BJ (cell line): ENCODE measurements around the gene GPX4. TPM values are rescaled to one million over a fixed set of nuclear protein-coding genes. Genes with fewer than 3 reads are reported as not detected.

Experiments used
- CTCF ChIA-PET: fragments of 350-600 bp; formaldehyde crosslinking; extraction: SDS; loops from one replicate; lab custom pipeline; 2021; ENCODE audit warnings: antibody characterized with exemption, inconsistent platforms; lab: Yijun Ruan, JAX
- POLR2A ChIA-PET: fragments of 300-600 bp; sonication (Branson Sonifier 250); formaldehyde crosslinking; extraction: SDS; loops from one replicate; lab custom pipeline; 2021; ENCODE audit warnings: antibody characterized with exemption; lab: Charles Lee
- DNase-seq: peaks from one replicate; pipeline ENCODE4 v3.0.0-alpha.2; 2011; ENCODE audit warnings: low read depth
- H3K27me3 ChIP-seq: 2 replicates; pipeline ENCODE4 v1.6.0; 2011; ENCODE audit warnings: low read length; ENCODE audit not compliant: control insufficient read depth, insufficient read depth
- H3K36me3 ChIP-seq: 2 replicates; pipeline ENCODE4 v1.5.1; 2011; ENCODE audit warnings: low read length; ENCODE audit not compliant: control insufficient read depth, insufficient read depth
- H3K4me3 ChIP-seq: 2 replicates; pipeline ENCODE4 v1.5.1; 2011; ENCODE audit warnings: low read depth, mild to moderate bottlenecking, control low read depth, low read length
- polyA plus RNA-seq: library from polyadenylated mRNA; depleted of rRNA; stranded (reverse); fragments of >200 nt; gene quantifications from 2 replicates; pipeline ENCODE4 v1.2.3, GENCODE V29; 2011; rRNA removed
- TF ChIP-seq, protein P1 (sequence below): IDR thresholded peaks from 2 replicates; pipeline ENCODE4 v1.5.1; 2011; ENCODE audit warnings: low read depth, mild to moderate bottlenecking, control low read depth, inconsistent platforms, low read length, moderate library complexity; ENCODE audit not compliant: insufficient read depth

The GPX4 gene
- polyA plus RNA-seq, 1 experiment, result 626 TPM

- ChIA-PET CTCF (interaction anchor here (0.7 to 1.3 kb wide), 4 partner anchors 22 to 42 kb away, joined by 3 to 7 read pairs (median 4); no protein-coding TSS in a partner anchor), POLR2A (interaction anchor here (1.1 kb wide), 1 partner anchor 16 kb away, joined by 3 read pairs; no protein-coding TSS in a partner anchor)
- no peak for DNase-seq
- peaks cover 17% of the 10 kb centered on the region for H3K36me3 ChIP-seq
- H3K27me3 ChIP-seq, result no peaks in the 10 kb centered on the region
- no peak overlapping the region for H3K4me3 ChIP-seq
- TF ChIP-seq, protein P1, sequence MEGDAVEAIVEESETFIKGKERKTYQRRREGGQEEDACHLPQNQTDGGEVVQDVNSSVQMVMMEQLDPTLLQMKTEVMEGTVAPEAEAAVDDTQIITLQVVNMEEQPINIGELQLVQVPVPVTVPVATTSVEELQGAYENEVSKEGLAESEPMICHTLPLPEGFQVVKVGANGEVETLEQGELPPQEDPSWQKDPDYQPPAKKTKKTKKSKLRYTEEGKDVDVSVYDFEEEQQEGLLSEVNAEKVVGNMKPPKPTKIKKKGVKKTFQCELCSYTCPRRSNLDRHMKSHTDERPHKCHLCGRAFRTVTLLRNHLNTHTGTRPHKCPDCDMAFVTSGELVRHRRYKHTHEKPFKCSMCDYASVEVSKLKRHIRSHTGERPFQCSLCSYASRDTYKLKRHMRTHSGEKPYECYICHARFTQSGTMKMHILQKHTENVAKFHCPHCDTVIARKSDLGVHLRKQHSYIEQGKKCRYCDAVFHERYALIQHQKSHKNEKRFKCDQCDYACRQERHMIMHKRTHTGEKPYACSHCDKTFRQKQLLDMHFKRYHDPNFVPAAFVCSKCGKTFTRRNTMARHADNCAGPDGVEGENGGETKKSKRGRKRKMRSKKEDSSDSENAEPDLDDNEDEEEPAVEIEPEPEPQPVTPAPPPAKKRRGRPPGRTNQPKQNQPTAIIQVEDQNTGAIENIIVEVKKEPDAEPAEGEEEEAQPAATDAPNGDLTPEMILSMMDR, result no peak
These were observed 51.8 kb downstream of the GPX4 start for GRCh38 chr19:1155352-1156304.

Other genes with a start within 250 kb of the GPX4 start
- 0.70 and 0.77 TPM in 2 replicates for gene CFD, start 244.3 kb upstream of the GPX4 start, polyA plus RNA-seq
- 21.5 and 39.8 TPM in 2 replicates for gene MED16, start 210.8 kb upstream of the GPX4 start, polyA plus RNA-seq
- not detected in 2 replicates for gene RNU6-9, start 210.5 kb upstream of the GPX4 start, polyA plus RNA-seq
- gene R3HDM4, start 190.8 kb upstream of the GPX4 start, polyA plus RNA-seq, result 35.3 and 46.6 TPM in 2 replicates
- gene KISS1R, start 186.7 kb upstream of the GPX4 start, polyA plus RNA-seq, result not detected in 2 replicates
- gene ARID3A, start 178.0 kb upstream of the GPX4 start, polyA plus RNA-seq, result 10.7 and 17.4 TPM in 2 replicates
- gene WDR18, start 119.6 kb upstream of the GPX4 start, polyA plus RNA-seq, result 28.1 and 44.3 TPM in 2 replicates
- 0.28 and 0.32 TPM in 2 replicates for gene GRIN3B, start 103.6 kb upstream of the GPX4 start, polyA plus RNA-seq
- gene TMEM259, start 82.9 kb upstream of the GPX4 start, polyA plus RNA-seq, result 69.2 and 111 TPM in 2 replicates
- gene RNU6-2, start 82.5 kb upstream of the GPX4 start, polyA plus RNA-seq, result not detected in 2 replicates
- 315 and 529 TPM in 2 replicates for gene CNN2, start 77.4 kb upstream of the GPX4 start, polyA plus RNA-seq
- gene ABCA7, start 63.9 kb upstream of the GPX4 start, polyA plus RNA-seq, result 1.3 and 1.9 TPM in 2 replicates
- gene ARHGAP45, start 36.8 kb upstream of the GPX4 start, polyA plus RNA-seq, result 0.13 and 0.28 TPM in 2 replicates
- 174 and 292 TPM in 2 replicates for gene POLR2E, start 8.6 kb upstream of the GPX4 start, polyA plus RNA-seq
- gene SBNO2, start 70.3 kb downstream of the GPX4 start, polyA plus RNA-seq, result 15.5 and 26.1 TPM in 2 replicates
- 26.3 and 33.6 TPM in 2 replicates for gene STK11, start 101.8 kb downstream of the GPX4 start, polyA plus RNA-seq
- gene CBARP, start 134.0 kb downstream of the GPX4 start, polyA plus RNA-seq, result 0.97 and 1.6 TPM in 2 replicates
- gene ATP5F1D, start 137.8 kb downstream of the GPX4 start, polyA plus RNA-seq, result 57.9 and 65.1 TPM in 2 replicates
- gene MIDN, start 144.6 kb downstream of the GPX4 start, polyA plus RNA-seq, result 6.9 and 8.4 TPM in 2 replicates
- 342 and 372 TPM in 2 replicates for gene CIRBP, start 165.3 kb downstream of the GPX4 start, polyA plus RNA-seq
- gene FAM174C, start 171.5 kb downstream of the GPX4 start, polyA plus RNA-seq, result 24.6 and 37.5 TPM in 2 replicates
- gene EFNA2, start 181.9 kb downstream of the GPX4 start, polyA plus RNA-seq, result not detected in 2 replicates